CD8-positive, alpha-beta memory T cell (primary cell): ENCODE results near the gene LCLAT1. TPM values are rescaled to one million over a fixed set of nuclear protein-coding genes. Genes with fewer than 3 reads are reported as not detected.

Experiments
- CTCF ChIA-PET: fragments of 350-600 bp; sonication (Branson Sonifier 250); formaldehyde crosslinking; loops from one replicate; lab custom pipeline; 2021; ENCODE audit warnings: antibody characterized with exemption; lab: Charles Lee
- POLR2A ChIA-PET: fragments of 350-600 bp; sonication (Branson Sonifier 250); formaldehyde crosslinking; loops from one replicate; lab custom pipeline; 2021; ENCODE audit warnings: antibody characterized with exemption; lab: Charles Lee
- DNase-seq, 5 donors: peaks; one replicate each; pipeline versions ENCODE4 v3.0.0 to v3.0.0-alpha.2; 2020 to 2022; ENCODE audit warnings: mixed read lengths in 1 of 5
- H3K27ac ChIP-seq: one replicate; pipeline ENCODE4 v1.7.0; 2013; ENCODE audit warnings: low read depth, mild to moderate bottlenecking, low read length, moderate library complexity
- H3K27me3 ChIP-seq: 2 replicates; pipeline ENCODE4 v1.7.0; 2013; ENCODE audit warnings: low read length, mild to moderate bottlenecking; ENCODE audit not compliant: insufficient read depth, poor library complexity, severe bottlenecking
- H3K36me3 ChIP-seq: 2 replicates; pipeline ENCODE4 v1.7.0; 2013; ENCODE audit warnings: mild to moderate bottlenecking, low read length, moderate library complexity; ENCODE audit not compliant: insufficient read depth
- H3K4me1 ChIP-seq: 2 replicates; pipeline ENCODE4 v1.7.0; 2013; ENCODE audit warnings: mild to moderate bottlenecking, low read length, moderate library complexity; ENCODE audit not compliant: insufficient read depth
- H3K4me3 ChIP-seq: 2 replicates; pipeline ENCODE4 v1.7.0; 2013; ENCODE audit warnings: mild to moderate bottlenecking, low read length
- H3K9me3 ChIP-seq: 2 replicates; pipeline ENCODE4 v1.7.0; 2013; ENCODE audit warnings: mild to moderate bottlenecking, low read length
- H3K27ac Mint-ChIP-seq, 8 donors: one replicate each; pipeline ENCODE4 v1.8.0; 2020 to 2021; ENCODE audit warnings: mixed read lengths in 8 of 8, mild to moderate bottlenecking in 6 of 8, inconsistent platforms in 3 of 8, moderate library complexity in 3 of 8
- H3K27me3 Mint-ChIP-seq, 2 donors: one replicate each; pipeline ENCODE4 v1.8.0; 2020 to 2021; ENCODE audit warnings: mixed read lengths in 2 of 2, mild to moderate bottlenecking in 1 of 2, moderate library complexity in 1 of 2
- H3K36me3 Mint-ChIP-seq, 3 donors: one replicate each; pipeline ENCODE4 v1.8.0; 2020 to 2021; ENCODE audit warnings: mixed read lengths in 3 of 3, inconsistent platforms in 1 of 3, mild to moderate bottlenecking in 1 of 3
- H3K4me1 Mint-ChIP-seq, 3 donors: one replicate each; pipeline ENCODE4 v1.8.0; 2020 to 2021; ENCODE audit warnings: mixed read lengths in 3 of 3, inconsistent platforms in 1 of 3, mild to moderate bottlenecking in 1 of 3
- H3K4me3 Mint-ChIP-seq, 7 donors: one replicate each; pipeline ENCODE4 v1.8.0; 2020 to 2021; ENCODE audit warnings: mixed read lengths in 7 of 7, mild to moderate bottlenecking in 6 of 7, moderate library complexity in 4 of 7, inconsistent platforms in 2 of 7
- H3K9me3 Mint-ChIP-seq, 5 donors: one replicate each; pipeline ENCODE4 v1.8.0; 2020 to 2022; ENCODE audit warnings: mixed read lengths in 5 of 5, mild to moderate bottlenecking in 3 of 5, moderate library complexity in 2 of 5, inconsistent platforms in 1 of 5
- polyA plus RNA-seq: library from polyadenylated mRNA; unstranded; fragments of 300-500 nt; fragmentation: Illumina TruSeq; gene quantifications from one replicate; pipeline ENCODE4 v1.2.3, GENCODE V29; 2021
- total RNA-seq, 2 experiments: library from RNA; stranded (reverse); gene quantifications; one replicate each; pipeline ENCODE4 v1.2.3, GENCODE V29; 2021

Gene LCLAT1
- total and polyA plus RNA-seq, 3 experiments from 2014 or later, result 18.0 to 31.0 (median 29.9) TPM

GRCh38 chr2:30643674-30644073 is 196.6 kb downstream of the LCLAT1 start:
- Histone ChIP-seq H3K36me3 (peaks cover 5% of the 10 kb centered on the region), H3K4me3 (no peak overlapping the region), H3K9me3 (no peaks in the 10 kb centered on the region), H3K27ac (no peak overlapping the region), H3K4me1 (no peaks in the 10 kb centered on the region), H3K27me3 (no peaks in the 10 kb centered on the region)
- Mint-ChIP-seq H3K27me3 (no peaks in the 10 kb centered on the region), H3K9me3 (no peaks in the 10 kb centered on the region), H3K4me1 (no peaks in the 10 kb centered on the region), H3K4me3 (no peak overlapping the region), H3K36me3 (peaks cover 4 to 26% (median 8%) of the 10 kb centered on the region in 3 donors), H3K27ac (no peak overlapping the region)
- POLR2A ChIA-PET, result no interaction called here
- no peak for DNase-seq
- CTCF ChIA-PET, result no interaction called here

- POLR2A ChIA-PET, result no interaction called here
Observed at GRCh38 chr2:30645081-30645744, 198.2 kb downstream of the LCLAT1 start.

DNA sequence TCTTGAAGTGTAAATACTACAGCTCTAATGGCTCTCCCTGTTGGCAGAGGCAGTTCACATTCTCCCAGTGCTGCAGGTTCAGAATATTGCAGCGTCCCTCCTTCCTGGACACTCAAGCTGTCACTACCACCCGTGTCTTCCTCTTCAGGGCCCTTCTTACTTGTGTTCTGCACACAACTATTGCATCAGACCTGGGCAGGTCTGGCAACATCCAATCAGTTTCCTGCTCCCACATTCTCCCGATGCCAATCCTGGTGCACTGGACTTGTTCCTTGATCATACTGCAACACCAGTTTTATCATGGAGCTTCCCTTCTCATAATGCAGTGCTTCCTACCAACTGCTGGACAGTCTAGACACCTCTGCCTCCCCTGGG is 198.7 kb downstream of the LCLAT1 start:
- H3K4me1 ChIP-seq, result no peaks in the 10 kb centered on the region
- H3K9me3 Mint-ChIP-seq, result no peaks in the 10 kb centered on the region
- no peak overlapping the region for H3K27ac ChIP-seq
- peaks cover 5% of the 10 kb centered on the region for H3K36me3 ChIP-seq
- H3K4me3 Mint-ChIP-seq, result no peak overlapping the region
- no peak overlapping the region for H3K27ac Mint-ChIP-seq
- DNase-seq, result no peak
- H3K27me3 ChIP-seq, result no peaks in the 10 kb centered on the region
- ChIA-PET POLR2A (no interaction called here), CTCF (no interaction called here)
- peaks cover under 1 to 10% (median 2%) of the 10 kb centered on the region in 3 donors for H3K36me3 Mint-ChIP-seq
- no peak overlapping the region for H3K4me3 ChIP-seq
- H3K9me3 ChIP-seq, result no peaks in the 10 kb centered on the region
- H3K4me1 Mint-ChIP-seq, result no peaks in the 10 kb centered on the region
- no peaks in the 10 kb centered on the region for H3K27me3 Mint-ChIP-seq

More at GRCh38 chr2:30645081-30645744, 198.2 kb downstream of the LCLAT1 start:
- no peaks in the 10 kb centered on the region for H3K4me1 Mint-ChIP-seq
- Histone ChIP-seq H3K9me3 (no peaks in the 10 kb centered on the region), H3K36me3 (peaks cover 5% of the 10 kb centered on the region), H3K27me3 (no peaks in the 10 kb centered on the region), H3K4me3 (no peak overlapping the region), H3K27ac (no peak overlapping the region), H3K4me1 (no peaks in the 10 kb centered on the region)
- peaks cover 4 to 15% (median 4%) of the 10 kb centered on the region in 3 donors for H3K36me3 Mint-ChIP-seq
- CTCF ChIA-PET, result no interaction called here
- no peak for DNase-seq
- no peaks in the 10 kb centered on the region for H3K9me3 Mint-ChIP-seq
- H3K27ac Mint-ChIP-seq, result peak overlapping the region in 1 of 8 donors; percentile 20
- no peak overlapping the region for H3K4me3 Mint-ChIP-seq
- no peaks in the 10 kb centered on the region for H3K27me3 Mint-ChIP-seq

GRCh38 chr2:30647752-30648457 is 200.9 kb downstream of the LCLAT1 start:
- Mint-ChIP-seq H3K27me3 (no peaks in the 10 kb centered on the region), H3K36me3 (no peaks in the 10 kb centered on the region), H3K4me3 (no peak overlapping the region), H3K27ac (no peak overlapping the region), H3K4me1 (no peaks in the 10 kb centered on the region), H3K9me3 (no peaks in the 10 kb centered on the region)
- Histone ChIP-seq H3K4me3 (no peak overlapping the region), H3K27me3 (no peaks in the 10 kb centered on the region), H3K4me1 (no peaks in the 10 kb centered on the region), H3K36me3 (no peaks in the 10 kb centered on the region), H3K9me3 (no peaks in the 10 kb centered on the region), H3K27ac (no peak overlapping the region)
- ChIA-PET CTCF (interaction anchor here (0.6 to 1.4 kb wide), 2 partner anchors 409 to 440 kb away, joined by 3 read pairs; no protein-coding TSS in a partner anchor), POLR2A (no interaction called here)
- no peak for DNase-seq

- Mint-ChIP-seq H3K27ac (peak overlapping the region in 1 of 8 donors; percentile 43), H3K4me3 (no peak overlapping the region), H3K27me3 (no peaks in the 10 kb centered on the region), H3K4me1 (no peaks in the 10 kb centered on the region), H3K36me3 (no peaks in the 10 kb centered on the region), H3K9me3 (no peaks in the 10 kb centered on the region)
- H3K9me3 ChIP-seq, result no peaks in the 10 kb centered on the region
- no peak overlapping the region for H3K4me3 ChIP-seq
- CTCF ChIA-PET, result no interaction called here
- H3K27me3 ChIP-seq, result no peaks in the 10 kb centered on the region
- POLR2A ChIA-PET, result no interaction called here
- H3K27ac ChIP-seq, result no peak overlapping the region
- DNase-seq, result no peak
- H3K4me1 ChIP-seq, result no peaks in the 10 kb centered on the region
- no peaks in the 10 kb centered on the region for H3K36me3 ChIP-seq
Observed at GRCh38 chr2:30649278-30649677, 202.2 kb downstream of the LCLAT1 start.

GRCh38 chr2:30649828-30650227 is 202.8 kb downstream of the LCLAT1 start:
- peak overlapping the region in 1 of 8 donors; percentile 10 for H3K27ac Mint-ChIP-seq
- Histone ChIP-seq H3K27ac (no peak overlapping the region), H3K4me1 (no peaks in the 10 kb centered on the region), H3K9me3 (no peaks in the 10 kb centered on the region), H3K36me3 (no peaks in the 10 kb centered on the region), H3K27me3 (no peaks in the 10 kb centered on the region), H3K4me3 (no peak overlapping the region)
- no peaks in the 10 kb centered on the region for H3K9me3 Mint-ChIP-seq
- POLR2A ChIA-PET, result no interaction called here
- H3K4me3 Mint-ChIP-seq, result no peak overlapping the region
- DNase-seq, result no peak
- no peaks in the 10 kb centered on the region for H3K36me3 Mint-ChIP-seq
- CTCF ChIA-PET, result no interaction called here
- H3K27me3 Mint-ChIP-seq, result no peaks in the 10 kb centered on the region
- H3K4me1 Mint-ChIP-seq, result no peaks in the 10 kb centered on the region

DNA sequence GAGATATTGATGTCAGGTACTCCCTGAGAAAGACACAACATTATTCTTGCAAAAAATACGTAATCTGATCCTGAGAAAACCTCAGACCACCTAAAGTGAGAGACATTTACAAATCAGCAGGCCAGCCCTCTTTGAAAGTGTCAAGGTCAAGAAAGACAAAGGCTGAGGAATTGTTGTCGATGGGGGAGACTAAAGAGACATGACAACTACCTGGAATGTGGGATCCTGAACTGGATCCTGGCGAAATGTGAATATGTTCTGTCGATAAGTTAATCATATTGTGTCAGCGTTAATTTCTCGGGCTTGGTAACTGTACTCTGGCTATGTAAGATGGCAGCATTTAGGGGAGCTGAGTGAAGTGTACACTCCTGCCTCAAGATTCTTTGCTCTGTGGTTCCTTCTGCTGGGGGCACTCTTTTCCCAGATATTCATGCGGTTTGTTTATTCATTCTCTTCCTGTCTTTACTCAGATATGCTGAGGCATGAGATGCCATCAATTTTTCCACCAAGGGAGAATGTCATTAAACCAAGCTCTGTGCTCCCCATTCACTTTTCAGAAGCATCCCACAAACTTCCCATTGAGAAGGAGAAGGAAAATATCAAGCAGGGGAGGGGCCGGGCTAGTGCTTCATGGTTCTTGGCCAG is 205.3 kb downstream of the LCLAT1 start:
- Mint-ChIP-seq H3K4me3 (no peak overlapping the region), H3K9me3 (no peaks in the 10 kb centered on the region), H3K36me3 (no peaks in the 10 kb centered on the region), H3K27ac (no peak overlapping the region), H3K4me1 (no peaks in the 10 kb centered on the region), H3K27me3 (no peaks in the 10 kb centered on the region)
- Histone ChIP-seq H3K4me1 (no peaks in the 10 kb centered on the region), H3K36me3 (no peaks in the 10 kb centered on the region), H3K27ac (no peak overlapping the region), H3K27me3 (no peaks in the 10 kb centered on the region), H3K4me3 (no peak overlapping the region), H3K9me3 (no peaks in the 10 kb centered on the region)
- no peak for DNase-seq
- ChIA-PET POLR2A (no interaction called here), CTCF (no interaction called here)

GRCh38 chr2:30653847-30654246 is 206.8 kb downstream of the LCLAT1 start:
- POLR2A ChIA-PET, result no interaction called here
- no peaks in the 10 kb centered on the region for H3K27me3 ChIP-seq
- H3K27ac Mint-ChIP-seq, result no peak overlapping the region
- peaks cover 0 to 4% of the 10 kb centered on the region in 2 donors for H3K27me3 Mint-ChIP-seq
- no peak overlapping the region for H3K4me3 Mint-ChIP-seq
- H3K4me3 ChIP-seq, result no peak overlapping the region
- CTCF ChIA-PET, result no interaction called here
- H3K36me3 Mint-ChIP-seq, result no peaks in the 10 kb centered on the region
- no peaks in the 10 kb centered on the region for H3K36me3 ChIP-seq
- no peak overlapping the region for H3K27ac ChIP-seq
- H3K4me1 Mint-ChIP-seq, result no peaks in the 10 kb centered on the region
- H3K9me3 Mint-ChIP-seq, result no peaks in the 10 kb centered on the region
- no peaks in the 10 kb centered on the region for H3K9me3 ChIP-seq
- no peaks in the 10 kb centered on the region for H3K4me1 ChIP-seq
- no peak for DNase-seq
